Transverse colon (tissue), 4 donors: Measurements from ENCODE around the gene COPZ2. TPM values are rescaled to one million over a fixed set of nuclear protein-coding genes. Genes with fewer than 3 reads are reported as not detected.

Experiments
- DNase-seq: peaks from one replicate; pipeline ENCODE4 v3.0.0-alpha.2; 2019
- H3K27ac ChIP-seq, 4 donors: fragments of 200-600 bp; sonication (generic); 2 replicates each; pipeline ENCODE4 v1.5.1; 2016 to 2018; ENCODE audit warnings: inconsistent platforms in 4 of 4
- H3K27me3 ChIP-seq: fragments of 200-600 bp; sonication (generic); 2 replicates; pipeline ENCODE4 v1.5.1; 2017; ENCODE audit warnings: inconsistent platforms
- H3K36me3 ChIP-seq, 4 donors: fragments of 200-600 bp; sonication (generic); 2 replicates each; pipeline ENCODE4 v1.5.1; 2017 to 2019; ENCODE audit warnings: inconsistent platforms in 4 of 4
- H3K4me1 ChIP-seq, 4 donors: fragments of 200-600 bp; sonication (generic); 2 replicates each; pipeline ENCODE4 v1.5.1; 2017 to 2020; ENCODE audit warnings: inconsistent platforms in 4 of 4
- H3K4me3 ChIP-seq, 4 donors: fragments of 200-600 bp; sonication (generic); 1 replicate in 1 of 4; 2 replicates in 3 of 4; pipeline versions ENCODE4 v1.5.1 to v1.6.1; 2017 to 2019; ENCODE audit warnings: inconsistent platforms in 4 of 4
- H3K9me3 ChIP-seq, 2 donors: fragments of 200-600 bp; sonication (generic); 2 replicates each; pipeline ENCODE4 v1.5.1; 2017 to 2019; ENCODE audit warnings: inconsistent platforms in 2 of 2
- EP300 ChIP-seq: sonication (generic); formaldehyde crosslinking; IDR thresholded peaks from one replicate; pipeline ENCODE4 v1.6.1; 2017; ENCODE audit warnings: antibody characterized with exemption, low read depth
- POLR2A ChIP-seq: fragments of 450-650 bp; IDR thresholded peaks from one replicate; pipeline ENCODE4 v1.6.1; 2016; ENCODE audit warnings: antibody characterized with exemption, mild to moderate bottlenecking, moderate library complexity
- POLR2AphosphoS5 ChIP-seq, 3 donors: sonication (generic); formaldehyde crosslinking; IDR thresholded peaks; one replicate each; pipeline ENCODE4 v1.6.1; 2016; ENCODE audit warnings: antibody characterized with exemption in 3 of 3
- WGBS, 2 donors: methylation state at CpG; one replicate each; pipeline ENCODE4 v1.1.5; 2018; ENCODE audit warnings: low coverage in 1 of 2; 5-methylcytosine and 5-hydroxymethylcytosine counted together
- in situ Hi-C, 4 donors: fragments of 200-750 bp; cut with MboI; loops; one replicate each; pipeline versions ENCODE4 v1.15.0 to v1.15.1; 2017; ENCODE audit warnings: low sequenced_read_pairs in 3 of 4, low pct_ligation_motif_present in 1 of 4, low pct_unique_long_range_greater_than_20kb in 1 of 4
- intact Hi-C: fragments of 100-400 bp; cut with DNase I; formaldehyde crosslinking; loops from one replicate; pipeline ENCODE4 v1.15.1; 2023; ENCODE audit warnings: low total_unique reads
- total RNA-seq, 4 donors: library from RNA; depleted of rRNA; stranded (reverse); fragments of >200 nt; gene quantifications; one replicate each; pipeline ENCODE4 v1.1.0, GENCODE V29; 2016
- TF ChIP-seq, protein P1 (sequence below), 5 experiments: fragments of 200-600 bp in 3 of 5; fragments of 450-650 bp in 2 of 5; sonication (generic) in 3 of 5; IDR thresholded peaks; 1 replicate in 2 of 5; 2 replicates in 3 of 5; pipeline ENCODE4 v1.5.1; 2016 to 2017; ENCODE audit warnings: antibody characterized with exemption in 5 of 5, inconsistent platforms in 3 of 5, mild to moderate bottlenecking in 2 of 5, moderate library complexity in 1 of 5

The COPZ2 gene
- total RNA-seq, 4 donors from 2014 or later, result 6.0 to 11.2 (median 8.3) TPM

- DNase-seq, result no peak
- H3K9me3 ChIP-seq, result no peaks in the 10 kb centered on the region
- TF ChIP-seq, protein P1, sequence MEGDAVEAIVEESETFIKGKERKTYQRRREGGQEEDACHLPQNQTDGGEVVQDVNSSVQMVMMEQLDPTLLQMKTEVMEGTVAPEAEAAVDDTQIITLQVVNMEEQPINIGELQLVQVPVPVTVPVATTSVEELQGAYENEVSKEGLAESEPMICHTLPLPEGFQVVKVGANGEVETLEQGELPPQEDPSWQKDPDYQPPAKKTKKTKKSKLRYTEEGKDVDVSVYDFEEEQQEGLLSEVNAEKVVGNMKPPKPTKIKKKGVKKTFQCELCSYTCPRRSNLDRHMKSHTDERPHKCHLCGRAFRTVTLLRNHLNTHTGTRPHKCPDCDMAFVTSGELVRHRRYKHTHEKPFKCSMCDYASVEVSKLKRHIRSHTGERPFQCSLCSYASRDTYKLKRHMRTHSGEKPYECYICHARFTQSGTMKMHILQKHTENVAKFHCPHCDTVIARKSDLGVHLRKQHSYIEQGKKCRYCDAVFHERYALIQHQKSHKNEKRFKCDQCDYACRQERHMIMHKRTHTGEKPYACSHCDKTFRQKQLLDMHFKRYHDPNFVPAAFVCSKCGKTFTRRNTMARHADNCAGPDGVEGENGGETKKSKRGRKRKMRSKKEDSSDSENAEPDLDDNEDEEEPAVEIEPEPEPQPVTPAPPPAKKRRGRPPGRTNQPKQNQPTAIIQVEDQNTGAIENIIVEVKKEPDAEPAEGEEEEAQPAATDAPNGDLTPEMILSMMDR (IDR thresholded peaks at IDR 0.05), result no peak
- TF ChIP-seq POLR2AphosphoS5 (IDR thresholded peaks at IDR 0.05), result no peak
- no peak for TF ChIP-seq EP300
- no peak for TF ChIP-seq POLR2A
- H3K36me3 ChIP-seq, result no peaks in the 10 kb centered on the region
- peak overlapping the region in 2 of 4 donors; percentile 8 to 52 for H3K27ac ChIP-seq
- in situ Hi-C loops, result no loop called here
- H3K27me3 ChIP-seq, result no peaks in the 10 kb centered on the region
- intact Hi-C loops, result no loop called here
- H3K4me1 ChIP-seq, result peaks cover 0 to 17% (median 9%) of the 10 kb centered on the region in 4 donors
- 82 to 91% methylated on average over 1 of the region's 1 CpG for WGBS, 2 donors
- no peak overlapping the region for H3K4me3 ChIP-seq
Measured at GRCh38 chr17:48001197-48001596, 36.4 kb downstream of the COPZ2 start.

GRCh38 chr17:47999582-47999981, 38.0 kb downstream of the COPZ2 start:
- Histone ChIP-seq H3K9me3 (no peaks in the 10 kb centered on the region), H3K36me3 (no peaks in the 10 kb centered on the region), H3K27ac (no peak overlapping the region), H3K4me1 (peaks cover 0 to 17% (median 9%) of the 10 kb centered on the region in 4 donors), H3K27me3 (no peaks in the 10 kb centered on the region), H3K4me3 (no peak overlapping the region)
- TF ChIP-seq, protein P1 (IDR thresholded peaks at IDR 0.05), result no peak
- no peak for TF ChIP-seq POLR2AphosphoS5 (IDR thresholded peaks at IDR 0.05)
- TF ChIP-seq POLR2A, result no peak
- no peak for TF ChIP-seq EP300
- DNase-seq, result no peak
- 43% methylated on average over 4 of the region's 4 CpGs; no CpG with 5 or more reads in 1 of the 2 donors for WGBS, 2 donors
- in situ Hi-C loops (no loop called here), intact Hi-C loops (no loop called here)

DNA sequence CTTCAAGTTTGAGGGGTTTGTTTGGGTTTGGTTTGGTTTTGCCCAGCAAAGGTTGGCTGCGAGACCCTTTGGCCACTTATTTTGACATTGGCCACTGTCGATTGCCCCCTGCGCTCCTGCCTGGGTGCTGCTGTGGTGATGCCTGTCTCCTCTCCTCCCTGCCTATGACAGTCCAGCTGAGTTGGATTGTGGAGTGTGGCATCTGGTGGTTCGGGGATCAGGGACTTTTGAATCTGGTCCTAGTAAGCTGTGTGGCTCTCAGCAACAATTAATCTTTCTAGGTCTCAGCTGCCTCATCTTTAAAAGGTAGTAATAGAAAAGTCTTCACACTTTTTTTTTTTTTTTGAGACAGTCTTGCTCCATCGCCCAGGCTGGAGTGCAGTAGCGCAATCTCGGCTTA, 39.6 kb downstream of the COPZ2 start:
- WGBS, 2 donors, result 94 to 95% methylated on average over 3 to 7 of the region's 7 CpGs

GRCh38 chr17:47997586-47997985, 40.0 kb downstream of the COPZ2 start:
- H3K36me3 ChIP-seq, result no peaks in the 10 kb centered on the region
- H3K27me3 ChIP-seq, result no peaks in the 10 kb centered on the region
- whole genome bisulfite sequencing, 2 donors, result 86 to 93% methylated on average over 3 to 7 of the region's 7 CpGs
- H3K4me1 ChIP-seq, result peaks cover 0 to 8% (median 5%) of the 10 kb centered on the region in 4 donors
- no peak for DNase-seq
- intact Hi-C loops, result no loop called here
- in situ Hi-C loops, result no loop called here
- TF ChIP-seq, protein P1 (IDR thresholded peaks at IDR 0.05), result no peak
- no peak for TF ChIP-seq POLR2AphosphoS5 (IDR thresholded peaks at IDR 0.05)
- TF ChIP-seq POLR2A, result no peak
- no peak for TF ChIP-seq EP300
- no peak overlapping the region for H3K4me3 ChIP-seq
- no peak overlapping the region for H3K27ac ChIP-seq
- H3K9me3 ChIP-seq, result no peaks in the 10 kb centered on the region

More for the DNA sequence above, 39.6 kb downstream of the COPZ2 start:
- Histone ChIP-seq H3K9me3 (no peaks in the 10 kb centered on the region), H3K27ac (no peak overlapping the region), H3K27me3 (no peaks in the 10 kb centered on the region), H3K36me3 (no peaks in the 10 kb centered on the region), H3K4me3 (no peak overlapping the region), H3K4me1 (peaks cover 0 to 13% (median 8%) of the 10 kb centered on the region in 4 donors)
- intact Hi-C loops (no loop called here), in situ Hi-C loops (no loop called here)
- TF ChIP-seq EP300 (no peak), POLR2AphosphoS5 (IDR thresholded peaks at IDR 0.05) (no peak), POLR2A (no peak)
- TF ChIP-seq, protein P1 (IDR thresholded peaks at IDR 0.05), result no peak
- no peak for DNase-seq
